Hepatocyte (in vitro differentiated cells): Measurements from ENCODE around the gene C22orf23. TPM values are rescaled to one million over a fixed set of nuclear protein-coding genes. Genes with fewer than 3 reads are reported as not detected.

Experiments
- DNase-seq: peaks from one replicate; pipeline ENCODE4 v3.0.0-alpha.2; 2016; ENCODE audit warnings: low spot score
- H2AFZ ChIP-seq: fragments of 200-600 bp; sonication (generic); 2 replicates; pipeline ENCODE4 v1.6.0; 2016; ENCODE audit warnings: antibody characterized with exemption, mild to moderate bottlenecking
- H3K27ac ChIP-seq: fragments of 200-600 bp; sonication (generic); 2 replicates; pipeline ENCODE4 v1.5.1; 2016; ENCODE audit warnings: mild to moderate bottlenecking
- H3K27me3 ChIP-seq: fragments of 200-600 bp; sonication (generic); 2 replicates; pipeline ENCODE4 v1.6.1; 2016
- H3K36me3 ChIP-seq: fragments of 200-600 bp; sonication (generic); replicated peaks from 2 replicates; pipeline ENCODE4 v1.5.1; 2016; ENCODE audit warnings: low read depth; ENCODE audit not compliant: insufficient read depth
- H3K4me1 ChIP-seq: fragments of 200-600 bp; sonication (generic); 2 replicates; pipeline ENCODE4 v1.5.1; 2016; ENCODE audit warnings: mild to moderate bottlenecking, moderate library complexity; ENCODE audit not compliant: insufficient read depth
- H3K4me2 ChIP-seq: fragments of 200-600 bp; sonication (generic); 2 replicates; pipeline ENCODE4 v1.6.0; 2016
- H3K4me3 ChIP-seq: fragments of 200-600 bp; sonication (generic); 2 replicates; pipeline ENCODE4 v1.5.1; 2016; ENCODE audit warnings: mild to moderate bottlenecking
- H3K79me2 ChIP-seq: fragments of 200-600 bp; sonication (generic); 2 replicates; pipeline ENCODE4 v1.6.0; 2017; ENCODE audit warnings: mild to moderate bottlenecking
- H3K9me2 ChIP-seq: fragments of 200-600 bp; sonication (generic); replicated peaks from 2 replicates; pipeline ENCODE4 v1.6.0; 2017; ENCODE audit warnings: mild to moderate bottlenecking; ENCODE audit not compliant: insufficient read depth
- H3K9me3 ChIP-seq: fragments of 200-600 bp; sonication (generic); 2 replicates; pipeline ENCODE4 v1.5.1; 2016; ENCODE audit warnings: low read depth, mild to moderate bottlenecking
- H4K20me1 ChIP-seq: fragments of 200-600 bp; sonication (generic); 2 replicates; pipeline ENCODE4 v1.6.0; 2016; ENCODE audit warnings: mild to moderate bottlenecking; ENCODE audit not compliant: insufficient read depth, poor library complexity, severe bottlenecking
- EZH2 ChIP-seq: fragments of 200-600 bp; sonication (generic); IDR thresholded peaks from 2 replicates; pipeline ENCODE4 v1.6.1; 2016; ENCODE audit warnings: antibody characterized with exemption, mild to moderate bottlenecking, borderline replicate concordance
- EZH2phosphoT487 ChIP-seq: fragments of 200-600 bp; sonication (generic); IDR thresholded peaks from one replicate; pipeline ENCODE4 v1.6.1; 2018; ENCODE audit warnings: antibody characterized with exemption, mild to moderate bottlenecking, low read depth, moderate library complexity; ENCODE audit not compliant: unreplicated experiment, severe bottlenecking
- WGBS: methylation state at CpG from one replicate; pipeline ENCODE4 v1.1.6; 2016; ENCODE audit warnings: low lambda C conversion rate; ENCODE audit errors: missing lambda C conversion rate; 5-methylcytosine and 5-hydroxymethylcytosine counted together
- polyA plus RNA-seq: library from polyadenylated mRNA; unstranded; fragments of >200 nt; fragmentation: Nextera tagmentation; extraction: Ambion mirVana; gene quantifications from 2 replicates; pipeline ENCODE4 v1.2.1, GENCODE V29; 2016
- total RNA-seq: library from RNA; depleted of rRNA; stranded (reverse); fragments of >200 nt; gene quantifications from 2 replicates; pipeline ENCODE4 v1.2.3, GENCODE V29; 2014
- TF ChIP-seq, protein P1 (sequence below): fragments of 200-600 bp; sonication (generic); IDR thresholded peaks from 2 replicates; pipeline ENCODE4 v1.5.1; 2016; ENCODE audit warnings: antibody characterized with exemption, mild to moderate bottlenecking; ENCODE audit not compliant: poor library complexity

The C22orf23 gene
- total and polyA plus RNA-seq, 2 experiments from 2014 or later = 0.29 to 0.30 TPM

DNA sequence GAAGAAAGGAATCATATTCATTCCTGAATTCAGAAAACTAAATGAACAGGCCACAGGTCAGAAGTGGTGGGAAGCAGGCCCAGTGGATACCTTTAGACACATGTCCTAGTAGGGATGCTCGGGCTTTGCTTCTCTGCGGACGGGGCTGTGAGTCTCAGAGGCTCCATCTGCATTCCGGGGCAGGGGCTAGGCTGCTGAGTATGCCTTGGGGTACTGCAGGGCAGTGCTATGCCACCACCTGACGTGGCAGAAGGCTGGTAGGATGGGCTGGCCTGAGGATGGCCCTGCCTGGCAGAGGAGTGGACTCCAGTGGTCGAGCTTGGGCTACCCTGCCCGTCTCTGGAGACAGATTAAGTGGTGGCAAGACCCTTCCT is 9.6 kb downstream of the C22orf23 start:
- Histone ChIP-seq H3K36me3 (no peaks in the 10 kb centered on the region), H2AFZ (no peak overlapping the region), H3K79me2 (no peaks in the 10 kb centered on the region), H3K27me3 (no peaks in the 10 kb centered on the region), H3K4me2 (no peak overlapping the region), H3K9me2 (no peaks in the 10 kb centered on the region), H3K9me3 (no peaks in the 10 kb centered on the region), H3K27ac (no peak overlapping the region), H3K4me1 (no peaks in the 10 kb centered on the region), H3K4me3 (no peak overlapping the region), H4K20me1 (no peaks in the 10 kb centered on the region)
- no peak for TF ChIP-seq EZH2
- TF ChIP-seq, protein P1, sequence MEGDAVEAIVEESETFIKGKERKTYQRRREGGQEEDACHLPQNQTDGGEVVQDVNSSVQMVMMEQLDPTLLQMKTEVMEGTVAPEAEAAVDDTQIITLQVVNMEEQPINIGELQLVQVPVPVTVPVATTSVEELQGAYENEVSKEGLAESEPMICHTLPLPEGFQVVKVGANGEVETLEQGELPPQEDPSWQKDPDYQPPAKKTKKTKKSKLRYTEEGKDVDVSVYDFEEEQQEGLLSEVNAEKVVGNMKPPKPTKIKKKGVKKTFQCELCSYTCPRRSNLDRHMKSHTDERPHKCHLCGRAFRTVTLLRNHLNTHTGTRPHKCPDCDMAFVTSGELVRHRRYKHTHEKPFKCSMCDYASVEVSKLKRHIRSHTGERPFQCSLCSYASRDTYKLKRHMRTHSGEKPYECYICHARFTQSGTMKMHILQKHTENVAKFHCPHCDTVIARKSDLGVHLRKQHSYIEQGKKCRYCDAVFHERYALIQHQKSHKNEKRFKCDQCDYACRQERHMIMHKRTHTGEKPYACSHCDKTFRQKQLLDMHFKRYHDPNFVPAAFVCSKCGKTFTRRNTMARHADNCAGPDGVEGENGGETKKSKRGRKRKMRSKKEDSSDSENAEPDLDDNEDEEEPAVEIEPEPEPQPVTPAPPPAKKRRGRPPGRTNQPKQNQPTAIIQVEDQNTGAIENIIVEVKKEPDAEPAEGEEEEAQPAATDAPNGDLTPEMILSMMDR = no peak
- no peak for TF ChIP-seq EZH2phosphoT487
- no peak for DNase-seq
- 95% methylated on average over 7 of the region's 7 CpGs for WGBS

DNA sequence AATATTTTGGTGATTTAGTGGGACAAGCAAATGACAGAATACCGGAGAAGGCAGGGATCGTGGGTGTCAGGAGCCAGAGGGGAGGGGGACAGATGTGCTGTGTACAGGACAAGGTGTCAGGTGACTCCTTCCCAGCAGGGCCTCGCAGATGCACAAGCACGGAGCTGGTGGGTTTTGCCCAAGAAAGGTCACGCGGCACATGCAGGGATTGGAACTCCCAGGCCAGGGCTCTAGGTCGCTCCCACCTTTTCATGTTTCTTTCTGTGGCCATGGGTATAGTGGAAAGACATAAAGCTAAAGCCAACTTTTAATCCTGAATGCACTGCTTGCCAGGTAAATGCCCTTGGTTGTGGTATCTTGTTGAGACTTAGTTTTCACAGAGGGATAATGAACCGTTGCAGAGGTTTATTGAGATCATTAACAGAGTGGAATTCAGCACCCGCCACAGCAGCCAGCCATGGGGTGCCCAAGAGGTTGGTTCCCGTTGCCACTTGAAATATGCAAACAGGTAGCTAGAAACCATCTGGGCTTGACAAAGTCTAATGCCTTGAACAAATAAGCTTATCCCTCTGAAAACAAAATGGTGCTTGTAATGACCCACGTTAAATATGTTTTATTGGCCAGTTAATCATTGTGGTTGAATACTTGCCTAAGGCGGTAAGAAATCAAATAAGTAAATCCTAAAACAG is 10.1 kb downstream of the C22orf23 start:
- Histone ChIP-seq H3K27me3 (no peaks in the 10 kb centered on the region), H3K4me2 (no peak overlapping the region), H4K20me1 (no peaks in the 10 kb centered on the region), H3K36me3 (no peaks in the 10 kb centered on the region), H2AFZ (no peak overlapping the region), H3K79me2 (no peaks in the 10 kb centered on the region), H3K4me1 (no peaks in the 10 kb centered on the region), H3K9me2 (no peaks in the 10 kb centered on the region), H3K4me3 (no peak overlapping the region), H3K9me3 (no peaks in the 10 kb centered on the region), H3K27ac (no peak overlapping the region)
- TF ChIP-seq, protein P1 = no peak
- TF ChIP-seq EZH2 (no peak), EZH2phosphoT487 (no peak)
- no peak for DNase-seq
- 82% methylated on average over 12 of the region's 12 CpGs for WGBS

DNA sequence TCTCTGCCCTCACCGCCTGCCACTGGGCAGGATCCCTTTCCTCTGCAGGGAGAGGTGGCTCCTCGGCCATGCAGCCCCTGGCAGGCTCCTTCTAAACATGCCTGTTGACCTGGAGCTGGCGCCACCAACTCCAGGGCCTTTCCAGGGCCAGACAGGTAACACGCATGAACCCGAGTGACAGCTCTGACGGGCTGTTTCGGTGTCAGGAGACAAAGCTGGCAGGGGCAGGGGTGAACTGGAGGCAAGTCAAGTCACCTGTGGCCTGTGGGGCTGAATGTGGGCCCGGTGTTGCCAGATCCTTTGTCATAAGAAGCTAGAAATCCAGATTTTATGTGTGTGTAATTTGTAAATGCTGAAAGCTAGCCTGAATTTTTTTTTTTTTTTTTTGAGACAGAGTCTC is 11.3 kb downstream of the C22orf23 start:
- Histone ChIP-seq H3K4me1 (no peaks in the 10 kb centered on the region), H3K4me3 (no peak overlapping the region), H3K9me2 (no peaks in the 10 kb centered on the region), H2AFZ (no peak overlapping the region), H3K27ac (no peak overlapping the region), H3K9me3 (no peaks in the 10 kb centered on the region), H3K27me3 (no peaks in the 10 kb centered on the region), H3K36me3 (no peaks in the 10 kb centered on the region), H4K20me1 (no peaks in the 10 kb centered on the region), H3K4me2 (no peak overlapping the region), H3K79me2 (no peaks in the 10 kb centered on the region)
- no peak for DNase-seq
- 96% methylated on average over 8 of the region's 8 CpGs for WGBS
- TF ChIP-seq EZH2 = no peak
- no peak for TF ChIP-seq EZH2phosphoT487
- TF ChIP-seq, protein P1 = no peak
